K562 (cell line): ENCODE data around the gene ARID4B.

Experiments used
- CBFB ChIP-seq: sonication (generic); formaldehyde crosslinking; IDR thresholded peaks from 2 replicates; pipeline ENCODE4 v1.4.0; 2020; ENCODE audit warnings: mild to moderate bottlenecking, missing genetic modification reagents
- CEBPB ChIP-seq: fragments of 450-650 bp; IDR thresholded peaks from 2 replicates; pipeline ENCODE4 v1.6.1; 2016; ENCODE audit warnings: missing genetic modification characterization, missing compliant biosample characterization
- EZH2 ChIP-seq: IDR thresholded peaks from 2 replicates; pipeline ENCODE4 v1.6.1; 2012; ENCODE audit warnings: low read depth, mild to moderate bottlenecking, inconsistent platforms, low read length, borderline replicate concordance
- FOSL1 ChIP-seq: fragments of 200-800 bp; sonication (Bioruptor generic); conservative IDR thresholded peaks from 2 replicates; pipeline ENCODE4 v1.6.1; 2016; ENCODE audit warnings: missing genetic modification characterization, missing compliant biosample characterization
- ILK ChIP-seq: fragments of 450-650 bp; IDR thresholded peaks from 2 replicates; pipeline ENCODE4 v1.6.1; 2016; ENCODE audit warnings: missing genetic modification characterization, low read depth, mild to moderate bottlenecking, missing compliant biosample characterization, moderate library complexity, borderline replicate concordance
- JUNB ChIP-seq: fragments of 450-650 bp; formaldehyde crosslinking; conservative IDR thresholded peaks from 2 replicates; pipeline ENCODE4 v1.4.0; 2020; ENCODE audit warnings: mild to moderate bottlenecking
- NCOA1 ChIP-seq: fragments of 450-650 bp; IDR thresholded peaks from 2 replicates; pipeline ENCODE4 v1.6.1; 2016; ENCODE audit warnings: low read depth
- POLR2AphosphoS5 ChIP-seq: IDR thresholded peaks from 2 replicates; pipeline ENCODE4 v1.6.1; 2011; ENCODE audit warnings: mild to moderate bottlenecking, low read depth, low read length, moderate library complexity; ENCODE audit not compliant: control insufficient read depth, insufficient read depth
- SP1 ChIP-seq: sonication (generic); formaldehyde crosslinking; IDR thresholded peaks from 2 replicates; pipeline ENCODE4 v1.8.1; 2022; ENCODE audit warnings: mild to moderate bottlenecking, missing genetic modification reagents
- ZBTB11 ChIP-seq, 3 experiments: fragments of 200-800 bp in 1 of 3; fragments of 250-450 bp in 1 of 3; fragments of 450-650 bp in 1 of 3; sonication (Bioruptor Pico) in 1 of 3; sonication (Bioruptor generic) in 1 of 3; formaldehyde crosslinking in 1 of 3; IDR thresholded peaks; 2 replicates each; pipeline versions ENCODE4 v1.6.1 to v1.8.0; 2016 to 2022; ENCODE audit warnings: mild to moderate bottlenecking in 2 of 3, missing genetic modification characterization in 2 of 3, missing compliant biosample characterization in 1 of 3, moderate library complexity in 1 of 3
- ZBTB8A ChIP-seq: fragments of 450-650 bp; IDR thresholded peaks from 2 replicates; pipeline ENCODE4 v1.6.1; 2018; ENCODE audit warnings: mild to moderate bottlenecking, moderate library complexity; ENCODE audit not compliant: partially characterized antibody
- ZNF133 ChIP-seq: fragments of 250-450 bp; sonication (Bioruptor Pico); IDR thresholded peaks from 2 replicates; pipeline ENCODE4 v1.4.0; 2020; ENCODE audit warnings: mild to moderate bottlenecking
- ZNF436 ChIP-seq: fragments of 250-450, 450-650 bp; sonication (Bioruptor Pico); formaldehyde crosslinking; IDR thresholded peaks from 2 replicates; pipeline ENCODE4 v1.7.0; 2020; ENCODE audit warnings: mild to moderate bottlenecking
- TF ChIP-seq, protein P1 (sequence below), 3 experiments: IDR thresholded peaks in 2 of 3; conservative IDR thresholded peaks in 1 of 3; 2 replicates each; pipeline ENCODE4 v1.5.1; 2011 to 2012; ENCODE audit warnings: low read length in 3 of 3, mild to moderate bottlenecking in 3 of 3, control low read depth in 2 of 3, improper control_type of control experiment in 1 of 3, inconsistent platforms in 1 of 3, low read depth in 1 of 3, mixed read lengths in 1 of 3, moderate library complexity in 1 of 3; ENCODE audit not compliant: insufficient read depth in 2 of 3

DNA sequence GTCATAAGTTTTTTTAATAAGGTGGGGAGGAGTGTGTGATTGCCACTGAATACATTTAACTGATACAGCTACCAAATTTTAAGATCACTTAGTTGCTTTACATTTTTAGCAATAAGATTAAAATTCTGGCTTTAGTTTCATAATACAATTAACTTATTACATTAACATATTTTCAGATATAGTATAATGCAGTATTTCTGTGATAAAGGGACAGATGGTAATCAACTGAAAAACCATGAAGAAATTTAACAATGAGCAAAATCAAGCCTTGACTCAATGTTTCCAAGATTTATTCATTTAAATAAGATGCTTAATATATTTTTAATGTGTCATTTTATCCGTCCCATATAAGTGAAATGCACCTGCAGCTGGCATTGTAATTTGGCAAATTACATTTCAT is 203.3 kb downstream of the ARID4B start:
- TF ChIP-seq POLR2AphosphoS5 (peak; percentile 30; the same call in 1 of the 2 replicates), FOSL1 (tag) (no peak), NCOA1 (no peak), ZNF436 (no peak), CEBPB (tag) (no peak), JUNB (CRISPR knock-in tag) (no peak), SP1 (no peak), ILK (no peak), ZBTB8A (no peak), EZH2 (no peak), ZNF133 (CRISPR knock-in tag) (no peak), CBFB (CRISPR knock-in tag) (no peak), ZBTB11 (CRISPR knock-in tag; IDR thresholded peaks at IDR 0.05) (no peak)
- TF ChIP-seq, protein P1, sequence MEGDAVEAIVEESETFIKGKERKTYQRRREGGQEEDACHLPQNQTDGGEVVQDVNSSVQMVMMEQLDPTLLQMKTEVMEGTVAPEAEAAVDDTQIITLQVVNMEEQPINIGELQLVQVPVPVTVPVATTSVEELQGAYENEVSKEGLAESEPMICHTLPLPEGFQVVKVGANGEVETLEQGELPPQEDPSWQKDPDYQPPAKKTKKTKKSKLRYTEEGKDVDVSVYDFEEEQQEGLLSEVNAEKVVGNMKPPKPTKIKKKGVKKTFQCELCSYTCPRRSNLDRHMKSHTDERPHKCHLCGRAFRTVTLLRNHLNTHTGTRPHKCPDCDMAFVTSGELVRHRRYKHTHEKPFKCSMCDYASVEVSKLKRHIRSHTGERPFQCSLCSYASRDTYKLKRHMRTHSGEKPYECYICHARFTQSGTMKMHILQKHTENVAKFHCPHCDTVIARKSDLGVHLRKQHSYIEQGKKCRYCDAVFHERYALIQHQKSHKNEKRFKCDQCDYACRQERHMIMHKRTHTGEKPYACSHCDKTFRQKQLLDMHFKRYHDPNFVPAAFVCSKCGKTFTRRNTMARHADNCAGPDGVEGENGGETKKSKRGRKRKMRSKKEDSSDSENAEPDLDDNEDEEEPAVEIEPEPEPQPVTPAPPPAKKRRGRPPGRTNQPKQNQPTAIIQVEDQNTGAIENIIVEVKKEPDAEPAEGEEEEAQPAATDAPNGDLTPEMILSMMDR (IDR thresholded peaks at IDR 0.05 in 2 of 3, conservative IDR thresholded peaks at IDR 0.05 in 1 of 3; ENCODE audit: insufficient read depth in 2 of 3, low read depth in 1 of 3, low read length in 3 of 3), result no peak
